Spleen (tissue), 11 donors: ENCODE measurements around the gene KANTR. TPM values are rescaled to one million over a fixed set of nuclear protein-coding genes. Genes with fewer than 3 reads are reported as not detected.
"Not testable (repeated sequence)": the region's sequence is repeated elsewhere in the genome, so short reads cannot be mapped to it uniquely, and the experiment has no call there.

Experiments
- DNase-seq: peaks from one replicate; pipeline ENCODE4 v3.0.0-alpha.2; 2020
- H3K27ac ChIP-seq, 8 donors: fragments of 200-600 bp; sonication (generic) in 7 of 8; 1 replicate in 4 of 8; 2 replicates in 4 of 8; pipeline versions ENCODE4 v1.5.0 to v1.8.0; 2016 to 2021; ENCODE audit warnings: inconsistent platforms in 4 of 8, mild to moderate bottlenecking in 4 of 8, moderate library complexity in 1 of 8
- H3K27me3 ChIP-seq, 7 donors: fragments of 200-600 bp; sonication (generic) in 6 of 7; replicated peaks in 1 of 7; 1 replicate in 4 of 7; 2 replicates in 3 of 7; pipeline versions ENCODE4 v1.5.0 to v1.8.0; 2016 to 2021; ENCODE audit warnings: inconsistent platforms in 3 of 7, mild to moderate bottlenecking in 1 of 7
- H3K36me3 ChIP-seq, 6 donors: fragments of 200-600 bp; sonication (generic) in 5 of 6; 1 replicate in 4 of 6; 2 replicates in 2 of 6; pipeline versions ENCODE4 v1.5.0 to v1.8.0; 2016 to 2021; ENCODE audit warnings: inconsistent platforms in 2 of 6
- H3K4me1 ChIP-seq, 6 donors: fragments of 200-600 bp; sonication (generic) in 5 of 6; 1 replicate in 3 of 6; 2 replicates in 3 of 6; pipeline versions ENCODE4 v1.5.0 to v1.8.0; 2016 to 2021; ENCODE audit warnings: inconsistent platforms in 3 of 6
- H3K4me3 ChIP-seq, 8 donors: fragments of 200-600 bp; sonication (generic) in 7 of 8; 1 replicate in 4 of 8; 2 replicates in 4 of 8; pipeline versions ENCODE4 v1.5.0 to v1.8.0; 2016 to 2021; ENCODE audit warnings: inconsistent platforms in 4 of 8, mild to moderate bottlenecking in 4 of 8, moderate library complexity in 2 of 8
- H3K9me3 ChIP-seq, 8 donors: fragments of 200-600 bp; sonication (generic) in 7 of 8; 1 replicate in 4 of 8; 2 replicates in 4 of 8; pipeline versions ENCODE4 v1.5.0 to v1.8.0; 2016 to 2021; ENCODE audit warnings: inconsistent platforms in 4 of 8
- CTCF ChIP-seq, 11 experiments: fragments of 200-600 bp in 7 of 11; fragments of 450-650 bp in 4 of 11; sonication (generic) in 4 of 11; IDR thresholded peaks in 8 of 11; conservative IDR thresholded peaks in 3 of 11; 1 replicate in 7 of 11; 2 replicates in 4 of 11; pipeline versions ENCODE4 v1.4.0 to v1.8.0; 2016 to 2021; ENCODE audit warnings: antibody characterized with exemption in 11 of 11, inconsistent platforms in 4 of 11, mild to moderate bottlenecking in 1 of 11
- POLR2A ChIP-seq, 3 donors: fragments of 450-650 bp; IDR thresholded peaks; one replicate each; pipeline ENCODE4 v1.5.1; 2017; ENCODE audit warnings: antibody characterized with exemption in 3 of 3, mild to moderate bottlenecking in 1 of 3
- POLR2AphosphoS5 ChIP-seq, 3 donors: sonication (generic); formaldehyde crosslinking; IDR thresholded peaks; one replicate each; pipeline ENCODE4 v1.5.1; 2017; ENCODE audit warnings: antibody characterized with exemption in 3 of 3
- WGBS, 5 donors: extraction: QIAGEN DNeasy Blood & Tissue Kit in 3 of 5; methylation state at CpG; one replicate each; pipeline versions ENCODE4 v1.1.5 to v1.1.7; 2013 to 2018; 5-methylcytosine and 5-hydroxymethylcytosine counted together
- intact Hi-C: fragments of 100-400 bp; cut with DNase I; formaldehyde crosslinking; loops from one replicate; pipeline ENCODE4 v1.15.0; 2023; ENCODE audit warnings: low total_unique reads
- polyA plus RNA-seq, 3 donors: library from polyadenylated mRNA; stranded (reverse); fragments of 200-250 nt; gene quantifications; one replicate each; pipeline ENCODE4 v1.2.1, GENCODE V29; 2013
- total RNA-seq, 7 donors: library from RNA; depleted of rRNA in 3 of 7; stranded (reverse); fragments of >200 nt in 3 of 7; fragmentation: NEBNext Ultra II Directional in 4 of 7; extraction: Animal tissue kit (Norgen Biotek cat#: 25700) in 4 of 7; gene quantifications; one replicate each; pipeline versions ENCODE4 v1.1.0 to v1.2.1, GENCODE V29; 2016 to 2021
- donor health status: healthy with polysubstance abuse.
- donor health status: DM: no; HTN: no; CAD: no; lungs with moderate emphysema.
- donor health status: DM: no; HTN: no; CAD: no.
- donor health status: Bipolar disorder and iron deficiency.
- donor health status: healthy.
- donor health status: DM: no; HTN: no; CAD: no.
- donor health status: DM: yes; HTN: yes; CAD: no.

KANTR gene
- total and polyA plus RNA-seq, 10 donors: 4.4 to 34.5 (median 18.1) TPM

- TF ChIP-seq POLR2AphosphoS5 (IDR thresholded peaks at IDR 0.05) (no peak), CTCF (IDR thresholded peaks at IDR 0.05 in 8 of 11, conservative IDR thresholded peaks at IDR 0.05 in 3 of 11) (no peak), POLR2A (IDR thresholded peaks at IDR 0.05) (no peak)
- 88 to 94% (median 90%) methylated on average over 6 of the region's 6 CpGs for WGBS, 5 donors
- intact Hi-C loops: no loop called here
- H3K27me3 ChIP-seq: no peaks in the 10 kb centered on the region
- H3K9me3 ChIP-seq: no peaks in the 10 kb centered on the region
- no peak overlapping the region for H3K27ac ChIP-seq
- H3K4me1 ChIP-seq: no peaks in the 10 kb centered on the region
- no peak for DNase-seq
- no peak overlapping the region for H3K4me3 ChIP-seq
- H3K36me3 ChIP-seq: peaks cover 0 to 10% (median 0%) of the 10 kb centered on the region in 6 donors
Observed at GRCh38 chrX:53160297-53160983, 66.5 kb downstream of the KANTR start.

- Histone ChIP-seq H3K27me3 (no peaks in the 10 kb centered on the region), H3K9me3 (no peaks in the 10 kb centered on the region), H3K4me1 (no peaks in the 10 kb centered on the region), H3K36me3 (peaks cover 0 to 10% (median 0%) of the 10 kb centered on the region in 6 donors), H3K4me3 (no peak overlapping the region), H3K27ac (no peak overlapping the region)
- no peak for DNase-seq
- WGBS, 5 donors: 58 to 87% (median 80%) methylated on average over 7 of the region's 7 CpGs
- intact Hi-C loops: no loop called here
- no peak for TF ChIP-seq POLR2A (IDR thresholded peaks at IDR 0.05)
- TF ChIP-seq POLR2AphosphoS5 (IDR thresholded peaks at IDR 0.05): no peak
- TF ChIP-seq CTCF (IDR thresholded peaks at IDR 0.05 in 8 of 11, conservative IDR thresholded peaks at IDR 0.05 in 3 of 11): no peak
Observed at GRCh38 chrX:53163436-53163835, 69.5 kb downstream of the KANTR start.

GRCh38 chrX:53164566-53164965, 70.6 kb downstream of the KANTR start:
- intact Hi-C loops, H3K4me1 ChIP-seq, H3K27ac ChIP-seq, H3K9me3 ChIP-seq, H3K27me3 ChIP-seq, H3K4me3 ChIP-seq, DNase-seq: not testable (repeated sequence)
- 69 to 97% (median 78%) methylated on average over 5 to 6 of the region's 6 CpGs for WGBS, 5 donors
- peaks cover 0 to 16% (median 0%) of the 10 kb centered on the region in 6 donors for H3K36me3 ChIP-seq

- no peak overlapping the region for H3K4me3 ChIP-seq
- H3K36me3 ChIP-seq: peaks cover 0 to 20% (median 0%) of the 10 kb centered on the region in 6 donors
- WGBS, 5 donors: 61 to 82% (median 75%) methylated on average over 3 of the region's 3 CpGs
- H3K27ac ChIP-seq: no peak overlapping the region
- H3K9me3 ChIP-seq: no peaks in the 10 kb centered on the region
- intact Hi-C loops: no loop called here
- no peak for DNase-seq
- TF ChIP-seq POLR2A (IDR thresholded peaks at IDR 0.05) (no peak), POLR2AphosphoS5 (IDR thresholded peaks at IDR 0.05) (no peak), CTCF (IDR thresholded peaks at IDR 0.05 in 8 of 11, conservative IDR thresholded peaks at IDR 0.05 in 3 of 11) (no peak)
- no peaks in the 10 kb centered on the region for H3K4me1 ChIP-seq
- no peaks in the 10 kb centered on the region for H3K27me3 ChIP-seq
Observed at GRCh38 chrX:53166103-53166502, 72.2 kb downstream of the KANTR start.
